HG03575 (cell line): ENCODE results near the gene LRP3.
"Not testable (repeated sequence)": the region's sequence is repeated elsewhere in the genome, so short reads cannot be mapped to it uniquely, and the experiment has no call there.

Experiments
- ATAC-seq: cut with Tn5 transposase; IDR thresholded peaks from one replicate; pipeline ENCODE4 v1.9.1; 2021; ENCODE audit not compliant: unreplicated experiment, insufficient number of reproducible peaks, low FRiP score; ENCODE audit errors: extremely low read depth

The LRP3 gene, protein sequence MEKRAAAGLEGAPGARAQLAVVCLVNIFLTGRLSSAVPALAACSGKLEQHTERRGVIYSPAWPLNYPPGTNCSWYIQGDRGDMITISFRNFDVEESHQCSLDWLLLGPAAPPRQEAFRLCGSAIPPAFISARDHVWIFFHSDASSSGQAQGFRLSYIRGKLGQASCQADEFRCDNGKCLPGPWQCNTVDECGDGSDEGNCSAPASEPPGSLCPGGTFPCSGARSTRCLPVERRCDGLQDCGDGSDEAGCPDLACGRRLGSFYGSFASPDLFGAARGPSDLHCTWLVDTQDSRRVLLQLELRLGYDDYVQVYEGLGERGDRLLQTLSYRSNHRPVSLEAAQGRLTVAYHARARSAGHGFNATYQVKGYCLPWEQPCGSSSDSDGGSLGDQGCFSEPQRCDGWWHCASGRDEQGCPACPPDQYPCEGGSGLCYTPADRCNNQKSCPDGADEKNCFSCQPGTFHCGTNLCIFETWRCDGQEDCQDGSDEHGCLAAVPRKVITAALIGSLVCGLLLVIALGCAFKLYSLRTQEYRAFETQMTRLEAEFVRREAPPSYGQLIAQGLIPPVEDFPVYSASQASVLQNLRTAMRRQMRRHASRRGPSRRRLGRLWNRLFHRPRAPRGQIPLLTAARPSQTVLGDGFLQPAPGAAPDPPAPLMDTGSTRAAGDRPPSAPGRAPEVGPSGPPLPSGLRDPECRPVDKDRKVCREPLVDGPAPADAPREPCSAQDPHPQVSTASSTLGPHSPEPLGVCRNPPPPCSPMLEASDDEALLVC

GRCh38 chr19:33193865-33194362 is at the start of gene LRP3:
LRP3 (plus strand) TSS chr19:33194330; CDS start chr19:33194786, 456 bp downstream.
- ATAC-seq = no peak

DNA sequence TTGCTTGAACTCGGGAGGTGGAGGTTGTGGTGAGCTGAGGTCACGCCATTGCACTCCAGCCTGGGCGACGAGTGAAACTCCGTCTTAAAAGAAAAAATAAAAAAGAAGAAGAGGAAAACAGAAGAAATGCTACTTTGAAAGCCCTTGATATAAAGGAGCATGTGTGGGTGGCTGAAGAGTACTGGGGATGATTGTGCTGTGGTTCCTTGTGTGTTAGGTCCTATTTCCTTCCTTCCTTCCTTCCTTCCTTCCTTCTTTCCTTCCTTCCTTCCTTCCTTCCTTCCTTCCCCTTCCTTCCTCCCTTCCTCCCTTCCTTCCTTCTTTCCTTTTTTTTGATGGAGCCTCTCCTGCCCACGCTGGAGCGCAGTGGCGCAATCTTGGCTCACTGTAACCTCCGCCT is 47.9 kb upstream of the LRP3 start:
- no peak for ATAC-seq

DNA sequence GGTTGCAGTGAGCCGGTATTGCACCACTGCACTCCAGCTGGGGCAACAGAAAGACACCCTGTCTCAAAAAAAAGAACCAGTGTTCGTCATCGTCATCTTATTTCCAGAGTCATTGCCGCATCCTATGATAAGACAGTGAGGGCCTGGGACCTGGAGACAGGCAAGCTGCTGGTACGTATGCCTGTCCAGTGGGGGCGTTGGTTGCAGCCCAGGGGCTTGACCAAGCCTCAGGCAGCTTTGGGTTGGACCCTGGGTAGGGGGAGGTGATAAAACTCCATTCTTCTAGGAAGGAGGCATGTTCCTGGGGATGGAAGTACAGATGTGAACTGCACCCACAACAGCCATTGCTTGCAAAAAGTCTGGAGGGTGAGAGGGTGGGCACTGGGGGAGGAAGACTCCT is 46.6 kb upstream of the LRP3 start:
- no peak for ATAC-seq

DNA sequence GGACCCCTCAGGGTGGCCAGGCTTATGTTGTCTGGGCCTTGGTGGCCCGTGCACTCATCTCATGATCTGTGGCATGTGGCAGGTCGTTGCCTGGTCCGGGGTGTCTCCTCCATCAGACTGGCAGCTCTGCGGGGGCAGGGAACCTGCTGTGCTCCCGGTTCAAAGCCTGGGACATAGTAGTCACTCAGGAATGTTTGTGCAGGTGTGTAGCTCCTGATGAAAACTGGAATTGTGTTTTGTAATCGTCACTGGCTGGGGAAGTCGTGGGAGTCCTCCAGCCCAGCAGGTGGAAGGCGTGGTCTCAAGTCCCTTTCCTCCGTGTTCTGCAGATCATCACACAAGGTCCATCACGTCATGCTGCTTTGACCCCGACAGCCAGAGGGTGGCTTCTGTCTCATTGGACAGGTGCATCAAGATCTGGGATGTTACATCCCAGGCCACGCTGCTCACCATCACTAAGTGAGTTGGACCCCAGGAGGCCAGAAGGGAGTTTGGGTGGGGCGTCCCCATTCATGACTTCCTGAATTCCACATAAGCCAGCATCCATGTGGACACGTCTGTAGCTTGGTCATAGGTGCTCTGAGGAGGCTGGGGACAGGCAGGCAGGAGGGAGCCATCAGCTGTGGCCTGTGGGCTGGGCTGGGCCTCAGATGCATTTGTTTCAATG is 43.1 kb upstream of the LRP3 start:
- ATAC-seq = no peak

- no peak for ATAC-seq
These were observed 42.0 kb upstream of the LRP3 start for GRCh38 chr19:33152176-33152575.

GRCh38 chr19:33152625-33153024 is 41.5 kb upstream of the LRP3 start:
- ATAC-seq = not testable (repeated sequence)

- not testable (repeated sequence) for ATAC-seq
These were observed 39.8 kb upstream of the LRP3 start for GRCh38 chr19:33154313-33154712.

GRCh38 chr19:33156334-33156733 is 37.8 kb upstream of the LRP3 start:
- no peak for ATAC-seq

- ATAC-seq = no peak
These were observed 36.2 kb upstream of the LRP3 start for GRCh38 chr19:33157906-33158305.

GRCh38 chr19:33158365-33158764 is 35.8 kb upstream of the LRP3 start:
- no peak for ATAC-seq

DNA sequence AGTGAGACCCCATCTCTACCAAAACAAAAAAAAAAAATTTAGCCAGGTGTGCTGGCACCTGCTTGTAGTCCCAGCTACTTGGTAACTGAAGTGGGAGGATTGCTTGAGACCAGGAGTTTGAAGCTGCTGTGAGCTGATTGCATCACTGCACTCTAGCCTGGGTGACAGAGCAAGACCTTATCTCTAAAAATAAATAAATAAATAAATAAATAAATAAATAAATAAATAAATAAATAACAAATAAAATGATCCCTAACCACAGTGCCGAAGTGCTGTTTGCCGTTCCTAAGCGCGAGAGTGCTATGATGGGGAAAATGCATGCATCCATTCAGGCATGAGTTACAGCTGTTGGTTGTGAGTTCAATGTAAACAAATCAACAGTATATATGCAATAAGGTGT is 35.0 kb upstream of the LRP3 start:
- ATAC-seq = no peak

DNA sequence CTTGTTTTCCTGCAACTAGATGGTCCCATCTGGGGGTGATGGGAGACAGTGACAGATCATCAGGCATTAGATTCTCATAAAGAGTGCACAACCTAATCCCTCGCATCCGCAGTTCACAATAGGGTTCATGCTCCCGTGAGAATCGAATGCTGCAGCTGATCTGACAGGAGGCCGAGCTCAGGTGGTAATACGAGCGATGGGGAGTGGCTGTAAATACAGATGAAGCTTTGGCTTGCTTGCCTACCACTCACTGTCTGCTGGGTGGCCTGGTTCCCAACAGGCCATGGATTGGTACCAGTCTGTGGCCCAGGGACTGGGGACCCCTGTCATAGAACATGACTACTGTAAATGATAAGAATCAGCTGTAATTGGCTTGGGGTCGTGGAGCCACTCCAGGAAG is 34.2 kb upstream of the LRP3 start:
- no peak for ATAC-seq

DNA sequence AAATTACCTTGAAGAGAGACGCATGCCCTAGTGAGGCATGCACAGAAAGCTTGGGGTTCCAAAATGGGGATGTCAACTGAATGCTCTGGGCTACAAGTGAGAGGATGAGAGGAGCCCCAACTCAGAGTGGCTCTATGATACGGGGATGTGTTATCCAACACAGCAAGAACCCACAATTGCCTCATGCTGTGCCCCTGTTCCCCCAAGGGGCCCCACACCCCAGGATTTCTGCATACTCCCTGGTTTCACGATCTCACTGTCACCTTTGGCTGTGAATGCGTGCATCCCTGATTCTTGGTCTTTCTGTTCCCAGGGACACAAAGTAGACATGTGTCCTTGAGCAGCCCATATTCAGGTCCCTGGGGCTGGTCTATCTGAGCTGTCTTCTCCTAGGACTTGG is 32.9 kb upstream of the LRP3 start:
- no peak for ATAC-seq

DNA sequence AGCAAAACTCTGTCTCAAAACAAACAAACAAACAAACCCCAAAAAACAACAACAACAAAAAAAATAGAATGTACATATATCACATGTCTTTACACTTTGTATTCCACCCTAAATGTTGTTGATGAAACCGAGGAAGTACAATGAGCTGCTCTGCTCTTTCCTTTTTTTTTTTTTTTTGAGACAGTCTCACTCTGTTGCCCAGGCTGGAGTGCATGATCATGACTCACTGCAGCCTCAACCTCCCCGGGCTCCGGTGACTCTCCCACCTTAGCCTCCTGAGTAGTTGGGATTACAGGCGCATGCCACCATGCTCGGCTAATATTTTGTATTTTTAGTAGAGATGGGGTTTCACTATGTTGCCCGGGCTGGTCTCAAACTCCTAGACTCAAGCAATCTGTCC is 30.6 kb upstream of the LRP3 start:
- no peak for ATAC-seq

GRCh38 chr19:33166037-33166436 is 28.1 kb upstream of the LRP3 start:
- ATAC-seq = not testable (repeated sequence)

- ATAC-seq = no peak
These were observed 26.7 kb upstream of the LRP3 start for GRCh38 chr19:33167438-33167837.

- ATAC-seq = no peak
These were observed 25.6 kb upstream of the LRP3 start for GRCh38 chr19:33168528-33168927.

- no peak for ATAC-seq
These were observed 22.8 kb upstream of the LRP3 start for GRCh38 chr19:33171222-33171795.

DNA sequence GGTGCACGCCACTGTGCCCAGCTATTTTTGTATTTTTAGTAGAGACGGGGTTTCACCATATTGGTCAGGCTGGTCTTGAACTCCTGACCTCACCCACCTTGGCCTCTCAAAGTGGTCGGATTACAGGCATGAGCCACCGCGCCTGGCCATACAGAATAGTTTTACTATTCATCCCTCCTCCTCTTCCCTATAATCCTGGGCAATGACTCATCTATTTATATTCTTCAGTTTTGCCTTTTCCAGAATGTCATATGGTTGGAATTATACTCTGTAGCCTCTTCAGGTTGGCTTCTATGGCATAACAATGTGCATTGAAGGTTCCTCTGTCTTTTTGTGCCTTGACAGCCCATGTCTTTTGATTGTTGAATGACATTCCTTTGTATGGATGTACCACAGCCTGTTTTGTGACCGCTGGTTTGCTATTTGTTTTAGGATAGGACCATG is 22.2 kb upstream of the LRP3 start:
- no peak for ATAC-seq
